Endothelial cell of umbilical vein (primary cell): ENCODE results near the gene GDPD3. TPM values are rescaled to one million over a fixed set of nuclear protein-coding genes. Genes with fewer than 3 reads are reported as not detected.

Experiments used
- BruUV-seq: library from RNA; stranded (reverse); fragments of 400-500 nt; replicated peaks from 2 replicates; lab custom pipeline; 2021; lab: Mats Ljungman, UMichigan
- CTCF ChIA-PET: fragments of 300-600, 350-600 bp; sonication (Branson Sonifier 250); formaldehyde crosslinking; loops from one replicate; lab custom pipeline; 2021; ENCODE audit warnings: antibody characterized with exemption, inconsistent platforms; lab: Charles Lee
- POLR2A ChIA-PET: fragments of 300-600, 350-600 bp; sonication (Branson Sonifier 250); formaldehyde crosslinking; loops from one replicate; lab custom pipeline; 2021; ENCODE audit warnings: antibody characterized with exemption, inconsistent platforms; lab: Charles Lee
- DNase-seq: peaks from one replicate; pipeline ENCODE4 v3.0.0-alpha.2; 2011; ENCODE audit warnings: low read depth, low spot score
- FAIRE-seq: peaks from 2 replicates; lab custom pipeline; 2011; peaks lifted over from hg19 to GRCh38; lab: Jason Lieb, UNC
- H2AFZ ChIP-seq: 2 replicates; pipeline ENCODE4 v1.6.0; 2012; ENCODE audit warnings: low read depth, low read length, control low read depth, inconsistent platforms
- H3K27ac ChIP-seq: 2 replicates; pipeline ENCODE4 v1.5.1; 2011; ENCODE audit warnings: low read depth, mild to moderate bottlenecking, control low read depth, low read length, moderate library complexity; ENCODE audit not compliant: insufficient read depth
- H3K27me3 ChIP-seq, 2 experiments: 2 replicates each; pipeline versions ENCODE4 v1.6.0 to v1.6.1; 2011; ENCODE audit warnings: low read length in 2 of 2, mixed read lengths in 1 of 2; ENCODE audit not compliant: control insufficient read depth in 2 of 2, insufficient read depth in 2 of 2
- H3K36me3 ChIP-seq, 2 experiments: 2 replicates in 1 of 2; 3 replicates in 1 of 2; pipeline ENCODE4 v1.5.1; 2011; ENCODE audit warnings: low read length in 2 of 2, mild to moderate bottlenecking in 1 of 2, moderate library complexity in 1 of 2; ENCODE audit not compliant: control insufficient read depth in 2 of 2, insufficient read depth in 2 of 2; ENCODE audit errors: extremely low read depth in 1 of 2
- H3K4me1 ChIP-seq: 3 replicates; pipeline ENCODE4 v1.5.1; 2011; ENCODE audit warnings: mild to moderate bottlenecking, low read length; ENCODE audit not compliant: control insufficient read depth, insufficient read depth; ENCODE audit errors: extremely low read depth
- H3K4me2 ChIP-seq: 2 replicates; pipeline ENCODE4 v1.6.1; 2011; ENCODE audit warnings: low read length, control low read depth, mixed read lengths; ENCODE audit not compliant: insufficient read depth
- H3K4me3 ChIP-seq, 3 experiments: fragments of 200-600 bp in 1 of 3; sonication (generic), shearing (Covaris generic) in 1 of 3; replicated peaks in 1 of 3; 2 replicates each; pipeline ENCODE4 v1.5.1; 2011 to 2016; ENCODE audit warnings: control low read depth in 3 of 3, low read length in 3 of 3, mild to moderate bottlenecking in 2 of 3, inconsistent platforms in 1 of 3, low read depth in 1 of 3, moderate library complexity in 1 of 3; ENCODE audit not compliant: insufficient read depth in 1 of 3
- H3K79me2 ChIP-seq: 2 replicates; pipeline ENCODE4 v1.6.0; 2012; ENCODE audit warnings: low read length, inconsistent platforms; ENCODE audit not compliant: control insufficient read depth, insufficient read depth
- H3K9ac ChIP-seq: replicated peaks from 2 replicates; pipeline ENCODE3; 2011; ENCODE audit warnings: low read length, control low read depth; ENCODE audit not compliant: insufficient read depth; ENCODE audit errors: extremely low read depth
- H3K9me1 ChIP-seq: replicated peaks from 3 replicates; pipeline ENCODE4 v1.6.0; 2011; ENCODE audit warnings: mild to moderate bottlenecking, low read length; ENCODE audit not compliant: control insufficient read depth, insufficient read depth; ENCODE audit errors: extremely low read depth
- H3K9me3 ChIP-seq: replicated peaks from 2 replicates; pipeline ENCODE4 v1.5.1; 2012; ENCODE audit warnings: low read length, inconsistent platforms; ENCODE audit not compliant: control insufficient read depth, insufficient read depth
- H4K20me1 ChIP-seq: replicated peaks from 2 replicates; pipeline ENCODE3; 2011; ENCODE audit warnings: mild to moderate bottlenecking, low read length; ENCODE audit not compliant: control insufficient read depth, insufficient read depth; ENCODE audit errors: extremely low read depth
- CTCF ChIP-seq, 2 donors: IDR thresholded peaks; 1 replicate in 1 of 2; 2 replicates in 1 of 2; pipeline ENCODE4 v1.5.1; 2011; ENCODE audit warnings: low read length in 2 of 2, mild to moderate bottlenecking in 2 of 2, moderate library complexity in 2 of 2, control low read depth in 1 of 2, inconsistent platforms in 1 of 2, low read depth in 1 of 2; ENCODE audit not compliant: insufficient read depth in 1 of 2; ENCODE audit errors: extremely low read depth in 1 of 2
- FOS ChIP-seq: IDR thresholded peaks from 2 replicates; pipeline ENCODE4 v1.6.1; 2011; ENCODE audit warnings: mild to moderate bottlenecking, low read length, moderate library complexity, borderline replicate concordance; ENCODE audit not compliant: insufficient read depth
- GATA2 ChIP-seq: IDR thresholded peaks from 2 replicates; pipeline ENCODE4 v1.7.0; 2011; ENCODE audit warnings: low read depth, mild to moderate bottlenecking, moderate library complexity, mixed read lengths, low read length; ENCODE audit not compliant: insufficient read length, insufficient read depth
- MYC ChIP-seq: IDR thresholded peaks from one replicate; pipeline ENCODE4 v1.6.1; 2011; ENCODE audit warnings: mild to moderate bottlenecking, low read depth, low read length
- POLR2A ChIP-seq: IDR thresholded peaks from 2 replicates; pipeline ENCODE4 v1.6.1; 2012; ENCODE audit warnings: low read depth, mild to moderate bottlenecking, control low read depth, low read length
- dilution Hi-C: fragments of 300-500 bp; cut with MboI; formaldehyde crosslinking; loops from one replicate; pipeline ENCODE4 v1.15.0; 2019; ENCODE audit warnings: low sequenced_read_pairs; ENCODE audit not compliant: extremely low pct_ligation_motif_present
- intact Hi-C: fragments of 100-400 bp; cut with micrococcal nuclease; formaldehyde crosslinking; loops from one replicate; pipeline ENCODE4 v1.10.0; 2022
- polyA plus RNA-seq, 4 experiments: library from polyadenylated mRNA; depleted of rRNA in 3 of 4; stranded (reverse) in 3 of 4; unstranded in 1 of 4; fragments of >200 nt; gene quantifications; 2 replicates each; pipeline versions ENCODE4 v1.2.1 to v1.2.3, GENCODE V29; 2011 to 2012; ENCODE audit warnings: missing spikeins in 1 of 4
- total RNA-seq: library from RNA; stranded (reverse); gene quantifications from 2 replicates; pipeline ENCODE4 v1.2.3, GENCODE V29; 2021

Gene GDPD3
- total and polyA plus RNA-seq, 2 donors (not counting 3 experiments of a cell fraction or from before 2014, with no cell fraction given) = 8.0 to 18.6 TPM

GRCh38 chr16:30116291-30117207 is 3.2 kb upstream of the GDPD3 start:
- Histone ChIP-seq H3K4me1 (peaks cover 5% of the 10 kb centered on the region), H3K4me2 (no peak overlapping the region), H3K79me2 (peaks cover 2% of the 10 kb centered on the region), H3K9me3 (no peaks in the 10 kb centered on the region), H4K20me1 (no peaks in the 10 kb centered on the region), H3K27me3 (no peaks in the 10 kb centered on the region), H3K9me1 (no peaks in the 10 kb centered on the region), H3K27ac (no peak overlapping the region), H3K9ac (no peak overlapping the region), H3K36me3 (peaks cover 20 to 47% of the 10 kb centered on the region in 2 experiments), H3K4me3 (no peak overlapping the region), H2AFZ (no peak overlapping the region)
- CTCF ChIA-PET = interaction anchor here (1.6 kb wide), 1 partner anchor 13 kb away, joined by 5 read pairs; no protein-coding TSS in a partner anchor
- dilution Hi-C loops (no loop called here), intact Hi-C loops (no loop called here)
- TF ChIP-seq CTCF (IDR thresholded peaks at IDR 0.05; ENCODE audit: extremely low read depth in 1 of 2, insufficient read depth in 1 of 2, low read depth in 1 of 2, low read length in 2 of 2) (no peak), FOS (no peak), GATA2 (no peak), MYC (no peak), POLR2A (no peak)
- no peak for DNase-seq
- no TSS peak for BruUV-seq
- FAIRE-seq = no peak
- POLR2A ChIA-PET = interaction anchor here (0.7 kb wide), 1 partner anchor 302 kb away, joined by 3 read pairs; no protein-coding TSS in a partner anchor
